ENCODE data around the gene DNER.

The DNER gene

DNA sequence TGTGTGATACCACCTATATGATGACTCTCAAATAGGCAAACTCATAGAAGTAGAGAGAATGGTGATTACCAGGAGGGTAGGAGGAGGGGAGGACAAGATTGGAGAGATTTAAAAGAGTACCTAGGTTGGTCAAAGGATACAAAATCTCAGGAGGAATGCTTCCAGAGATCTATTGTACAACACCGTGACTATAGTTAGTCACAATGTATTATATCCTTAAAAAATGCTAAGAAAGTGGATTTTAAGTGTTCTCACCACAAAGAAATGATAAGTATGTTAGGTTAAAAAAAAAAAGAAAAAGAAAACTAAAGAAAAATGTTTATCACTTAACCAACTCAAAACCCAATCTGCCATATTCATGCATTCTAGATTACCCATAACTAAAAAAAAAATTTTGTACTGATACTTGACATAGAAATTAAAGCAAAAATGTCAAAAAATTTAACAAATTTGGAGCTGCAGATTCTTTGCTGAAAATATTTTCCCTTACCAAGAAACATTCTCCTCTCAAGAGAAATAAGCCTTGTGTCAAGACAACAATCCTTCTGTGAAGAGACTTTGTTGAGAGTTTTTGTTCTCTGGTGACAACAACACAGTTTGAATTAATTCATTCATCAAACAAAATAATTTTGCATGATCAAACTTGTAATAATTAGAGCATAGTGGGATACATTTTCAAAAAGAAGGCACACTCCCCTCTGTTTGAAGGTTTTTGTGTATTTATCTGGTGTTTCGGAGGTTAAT, 213.1 kb downstream of the DNER start:
- no peak for DNase-seq (ENCODE audit: extremely low read depth, low read depth)
- TF ChIP-seq, protein P1, sequence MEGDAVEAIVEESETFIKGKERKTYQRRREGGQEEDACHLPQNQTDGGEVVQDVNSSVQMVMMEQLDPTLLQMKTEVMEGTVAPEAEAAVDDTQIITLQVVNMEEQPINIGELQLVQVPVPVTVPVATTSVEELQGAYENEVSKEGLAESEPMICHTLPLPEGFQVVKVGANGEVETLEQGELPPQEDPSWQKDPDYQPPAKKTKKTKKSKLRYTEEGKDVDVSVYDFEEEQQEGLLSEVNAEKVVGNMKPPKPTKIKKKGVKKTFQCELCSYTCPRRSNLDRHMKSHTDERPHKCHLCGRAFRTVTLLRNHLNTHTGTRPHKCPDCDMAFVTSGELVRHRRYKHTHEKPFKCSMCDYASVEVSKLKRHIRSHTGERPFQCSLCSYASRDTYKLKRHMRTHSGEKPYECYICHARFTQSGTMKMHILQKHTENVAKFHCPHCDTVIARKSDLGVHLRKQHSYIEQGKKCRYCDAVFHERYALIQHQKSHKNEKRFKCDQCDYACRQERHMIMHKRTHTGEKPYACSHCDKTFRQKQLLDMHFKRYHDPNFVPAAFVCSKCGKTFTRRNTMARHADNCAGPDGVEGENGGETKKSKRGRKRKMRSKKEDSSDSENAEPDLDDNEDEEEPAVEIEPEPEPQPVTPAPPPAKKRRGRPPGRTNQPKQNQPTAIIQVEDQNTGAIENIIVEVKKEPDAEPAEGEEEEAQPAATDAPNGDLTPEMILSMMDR (IDR thresholded peaks at IDR 0.05; ENCODE audit: low read depth, low read length): no peak

DNA sequence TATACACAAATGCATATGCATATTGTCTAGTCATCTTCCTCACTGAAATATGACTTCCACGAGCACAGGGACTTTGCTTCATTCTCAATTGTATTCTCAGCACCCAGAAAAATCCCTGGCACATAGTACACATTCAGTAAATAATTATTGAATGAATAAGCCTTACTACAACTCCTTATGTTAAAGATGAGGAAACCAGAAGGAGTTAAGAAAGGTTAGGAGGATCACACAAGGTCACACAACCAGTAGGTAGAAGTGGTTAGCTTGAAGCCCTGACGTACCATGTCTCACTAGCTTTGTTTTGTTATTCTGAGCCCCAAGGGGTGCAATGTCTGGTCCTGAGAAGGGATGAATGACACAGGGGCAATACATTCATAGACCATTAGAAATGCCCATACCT, 222.3 kb downstream of the DNER start:
- TF ChIP-seq, protein P1 (IDR thresholded peaks at IDR 0.05; ENCODE audit: low read depth, low read length): no peak
- DNase-seq (ENCODE audit: extremely low read depth, low read depth): no peak

DNA sequence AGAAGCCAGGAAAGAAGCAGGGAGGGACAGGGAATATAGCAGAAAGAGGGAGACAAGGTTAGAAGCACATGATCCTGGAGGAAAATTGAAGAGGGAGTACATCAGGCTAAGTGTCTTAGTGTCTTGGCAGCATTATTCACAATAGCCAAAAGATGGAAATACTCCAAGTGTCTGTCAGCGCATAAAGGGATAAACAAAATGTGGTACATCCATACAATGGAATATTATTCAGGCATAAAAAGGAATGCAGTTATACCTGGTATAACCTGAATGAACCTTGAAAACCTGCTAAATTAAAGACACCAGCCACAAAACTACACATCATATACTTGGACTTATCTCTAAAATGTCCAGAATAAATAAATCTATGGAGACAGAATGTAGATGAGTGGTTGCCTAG, 224.2 kb downstream of the DNER start:
- TF ChIP-seq, protein P1 (IDR thresholded peaks at IDR 0.05; ENCODE audit: low read depth, low read length): no peak

DNA sequence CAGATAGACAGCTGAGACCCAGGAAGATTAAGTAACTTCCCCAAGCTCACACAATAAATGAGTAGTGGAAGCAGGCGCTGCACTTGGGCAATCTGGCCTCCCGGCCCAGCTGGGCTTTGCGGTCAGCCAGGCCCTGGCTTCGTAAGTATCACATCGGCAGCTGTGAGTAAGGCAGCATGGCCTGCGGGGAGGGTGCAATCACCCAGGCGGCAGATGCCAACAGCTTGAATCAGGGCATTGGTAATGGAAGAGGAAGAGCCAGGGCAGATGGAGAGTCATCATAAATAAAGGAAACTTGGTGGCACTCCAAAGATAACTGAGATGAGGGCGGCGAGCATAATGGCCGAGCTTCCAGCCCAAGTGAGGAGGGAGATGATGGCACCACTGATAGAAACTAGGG, 225.3 kb downstream of the DNER start:
- DNase-seq (ENCODE audit: extremely low read depth, low read depth): peak; percentile 11
- TF ChIP-seq, protein P1 (IDR thresholded peaks at IDR 0.05; ENCODE audit: low read depth, low read length): no peak

More for the DNA sequence above, 224.2 kb downstream of the DNER start:
- DNase-seq (ENCODE audit: extremely low read depth, low read depth): no peak

DNA sequence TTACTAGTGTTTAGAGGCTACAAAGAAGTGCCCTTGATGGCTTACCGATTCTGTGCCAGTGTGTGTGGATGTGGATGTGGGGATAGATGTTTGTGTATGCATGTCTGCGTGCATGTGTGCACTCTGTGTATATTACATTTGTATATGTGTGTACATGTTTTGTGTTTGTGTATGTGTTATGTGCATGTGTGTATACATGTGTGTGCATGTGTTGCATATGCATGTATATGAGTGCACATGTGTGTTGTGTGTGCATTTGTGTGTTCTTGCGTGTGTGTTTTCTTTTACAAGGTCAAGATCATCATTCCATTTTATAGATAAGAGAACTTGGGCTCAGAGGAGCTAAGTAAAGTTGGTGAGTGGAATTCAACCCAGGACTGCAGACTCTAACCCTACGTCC, 226.1 kb downstream of the DNER start:
- TF ChIP-seq, protein P1 (IDR thresholded peaks at IDR 0.05; ENCODE audit: low read depth, low read length): no peak
- no peak for DNase-seq (ENCODE audit: extremely low read depth, low read depth)

DNA sequence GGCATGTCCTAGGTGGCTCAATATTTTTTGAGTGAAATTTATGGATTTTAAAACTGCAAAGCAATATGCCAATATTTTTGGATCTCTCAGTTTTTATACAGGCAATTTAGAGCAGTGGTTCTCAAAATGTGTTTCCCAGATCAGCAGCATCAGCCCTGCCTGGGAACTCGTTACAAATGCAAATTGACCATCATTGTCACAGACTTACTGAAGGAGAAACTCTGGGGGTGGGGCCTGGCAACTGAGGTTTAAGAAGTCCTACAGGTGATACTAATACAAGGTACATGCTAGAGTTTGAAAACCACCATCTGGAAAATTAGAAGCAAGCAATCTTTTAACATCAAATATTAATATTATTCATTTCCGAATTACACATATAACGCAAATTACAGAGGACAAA, 227.7 kb downstream of the DNER start:
- TF ChIP-seq, protein P1 (IDR thresholded peaks at IDR 0.05; ENCODE audit: low read depth, low read length): no peak
- DNase-seq (ENCODE audit: extremely low read depth, low read depth): no peak

DNA sequence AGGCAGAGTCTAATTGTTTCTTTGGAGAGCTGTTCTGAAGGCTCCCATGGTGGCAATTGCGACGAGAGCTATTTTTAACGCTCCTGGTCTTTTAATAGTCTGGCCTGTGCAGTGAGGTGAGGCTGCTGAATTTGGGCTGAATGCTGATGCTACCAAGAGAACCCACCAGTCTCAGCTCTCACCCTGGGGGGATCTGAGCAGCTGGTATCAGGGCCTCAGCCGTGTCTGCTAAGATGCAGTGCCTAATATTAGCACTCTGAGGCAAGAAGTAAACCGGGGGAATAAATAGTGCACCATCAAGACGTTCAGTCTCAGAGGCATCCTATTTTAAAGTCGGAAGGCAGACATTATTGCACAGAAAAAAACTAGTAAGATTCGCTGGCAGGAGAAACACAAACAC, 228.5 kb downstream of the DNER start:
- no peak for DNase-seq (ENCODE audit: extremely low read depth, low read depth)
- TF ChIP-seq, protein P1 (IDR thresholded peaks at IDR 0.05; ENCODE audit: low read depth, low read length): no peak
